Suprapubic skin (tissue), 4 donors: ENCODE data around the gene ASPRV1.

Experiments used
- CTCF ChIP-seq, 2 donors: fragments of 200-600 bp in 1 of 2; fragments of 450-650 bp in 1 of 2; sonication (generic) in 1 of 2; IDR thresholded peaks; one replicate each; pipeline ENCODE4 v1.5.1; 2016 to 2019; ENCODE audit warnings: antibody characterized with exemption in 2 of 2, mild to moderate bottlenecking in 1 of 2, moderate library complexity in 1 of 2
- POLR2A ChIP-seq, 2 donors: fragments of 450-650 bp; IDR thresholded peaks; one replicate each; pipeline ENCODE4 v1.6.1; 2017; ENCODE audit warnings: antibody characterized with exemption in 2 of 2, mild to moderate bottlenecking in 2 of 2, moderate library complexity in 2 of 2
- POLR2AphosphoS5 ChIP-seq, 3 donors: sonication (generic); formaldehyde crosslinking; IDR thresholded peaks; one replicate each; pipeline ENCODE4 v1.6.1; 2017; ENCODE audit warnings: antibody characterized with exemption in 3 of 3

- TF ChIP-seq CTCF (IDR thresholded peaks at IDR 0.05), result no peak
- no peak for TF ChIP-seq POLR2A (IDR thresholded peaks at IDR 0.05)
- TF ChIP-seq POLR2AphosphoS5 (IDR thresholded peaks at IDR 0.05), result no peak
Measured at GRCh38 chr2:69972822-69973221, 11.4 kb upstream of the ASPRV1 start.
